Tibial artery (tissue), 4 donors: ENCODE results near the gene KCP.

Experiments used
- DNase-seq, 2 donors: peaks; one replicate each; pipeline ENCODE4 v3.0.0-alpha.2; 2019
- H3K27ac ChIP-seq, 2 donors: fragments of 200-600 bp; sonication (generic) in 1 of 2; 1 replicate in 1 of 2; 2 replicates in 1 of 2; pipeline ENCODE4 v1.5.1; 2018 to 2019; ENCODE audit warnings: mild to moderate bottlenecking in 1 of 2
- H3K27me3 ChIP-seq, 2 donors: fragments of 200-600 bp; sonication (generic) in 1 of 2; one replicate each; pipeline versions ENCODE4 v1.5.1 to v1.6.0; 2016 to 2019
- H3K36me3 ChIP-seq, 3 donors: fragments of 200-600 bp; sonication (generic) in 2 of 3; one replicate each; pipeline ENCODE4 v1.5.1; 2016 to 2019; ENCODE audit warnings: mild to moderate bottlenecking in 2 of 3
- H3K4me1 ChIP-seq, 4 donors: fragments of 200-600 bp; sonication (generic) in 2 of 4; 1 replicate in 3 of 4; 2 replicates in 1 of 4; pipeline ENCODE4 v1.5.1; 2016 to 2019
- H3K4me3 ChIP-seq, 2 donors: fragments of 200-600 bp; sonication (generic) in 1 of 2; 1 replicate in 1 of 2; 2 replicates in 1 of 2; pipeline ENCODE4 v1.5.1; 2018 to 2019; ENCODE audit warnings: mild to moderate bottlenecking in 2 of 2
- H3K9me3 ChIP-seq, 3 donors: fragments of 200-600 bp; sonication (generic) in 1 of 3; one replicate each; pipeline ENCODE4 v1.5.1; 2016 to 2019
- intact Hi-C: fragments of 100-400 bp; cut with DNase I; formaldehyde crosslinking; loops from one replicate; pipeline ENCODE4 v1.15.0; 2023; ENCODE audit warnings: low total_unique reads
- TF ChIP-seq, protein P1 (sequence below), 2 experiments: fragments of 200-600 bp in 1 of 2; fragments of 450-650 bp in 1 of 2; IDR thresholded peaks; one replicate each; pipeline ENCODE4 v1.5.1; 2017 to 2019; ENCODE audit warnings: antibody characterized with exemption in 2 of 2, mild to moderate bottlenecking in 1 of 2, moderate library complexity in 1 of 2

Gene KCP

DNA sequence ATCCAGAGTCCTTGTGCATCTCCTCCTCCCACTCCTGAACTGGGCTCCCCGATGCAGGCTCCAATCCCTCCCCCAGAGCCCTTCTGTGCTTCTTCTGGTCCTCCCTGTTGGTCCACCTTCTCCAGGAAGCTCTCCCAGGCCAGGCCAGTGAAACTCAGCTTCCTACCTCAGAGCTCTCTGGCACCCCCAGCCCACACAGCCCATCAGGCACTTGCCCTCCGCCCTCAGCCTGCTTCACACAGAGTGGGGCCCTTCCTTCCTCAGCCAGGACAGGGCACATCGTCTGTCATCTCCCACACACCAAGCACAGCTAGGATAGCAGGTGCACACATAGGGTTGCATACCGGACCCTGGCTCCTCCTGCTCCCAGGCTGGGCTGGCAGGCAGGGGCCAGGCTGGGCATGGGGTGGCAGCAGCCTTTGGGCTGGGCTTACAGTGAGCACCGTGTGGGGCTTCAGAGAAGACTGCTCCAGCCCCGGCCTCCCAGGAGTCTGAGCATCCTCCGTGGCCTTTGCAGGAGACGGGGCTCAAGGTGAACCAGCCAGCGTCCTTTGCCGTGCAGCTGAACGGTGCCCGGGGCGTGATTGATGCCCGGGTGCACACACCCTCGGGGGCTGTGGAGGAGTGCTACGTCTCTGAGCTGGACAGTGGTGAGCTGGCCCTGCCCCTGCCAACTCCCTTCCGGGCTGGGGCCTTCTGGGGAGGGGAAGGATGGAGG is 54.3 kb downstream of the KCP start:
- no peak for DNase-seq
- Histone ChIP-seq H3K27ac (peak overlapping the region in 1 of 2 donors; percentile 38), H3K4me3 (no peak overlapping the region), H3K9me3 (no peaks in the 10 kb centered on the region), H3K27me3 (no peaks in the 10 kb centered on the region), H3K36me3 (peaks cover 40 to 58% (median 58%) of the 10 kb centered on the region in 3 donors), H3K4me1 (peaks cover 13 to 29% (median 24%) of the 10 kb centered on the region in 4 donors)
- intact Hi-C loops = no loop called here
- TF ChIP-seq, protein P1, sequence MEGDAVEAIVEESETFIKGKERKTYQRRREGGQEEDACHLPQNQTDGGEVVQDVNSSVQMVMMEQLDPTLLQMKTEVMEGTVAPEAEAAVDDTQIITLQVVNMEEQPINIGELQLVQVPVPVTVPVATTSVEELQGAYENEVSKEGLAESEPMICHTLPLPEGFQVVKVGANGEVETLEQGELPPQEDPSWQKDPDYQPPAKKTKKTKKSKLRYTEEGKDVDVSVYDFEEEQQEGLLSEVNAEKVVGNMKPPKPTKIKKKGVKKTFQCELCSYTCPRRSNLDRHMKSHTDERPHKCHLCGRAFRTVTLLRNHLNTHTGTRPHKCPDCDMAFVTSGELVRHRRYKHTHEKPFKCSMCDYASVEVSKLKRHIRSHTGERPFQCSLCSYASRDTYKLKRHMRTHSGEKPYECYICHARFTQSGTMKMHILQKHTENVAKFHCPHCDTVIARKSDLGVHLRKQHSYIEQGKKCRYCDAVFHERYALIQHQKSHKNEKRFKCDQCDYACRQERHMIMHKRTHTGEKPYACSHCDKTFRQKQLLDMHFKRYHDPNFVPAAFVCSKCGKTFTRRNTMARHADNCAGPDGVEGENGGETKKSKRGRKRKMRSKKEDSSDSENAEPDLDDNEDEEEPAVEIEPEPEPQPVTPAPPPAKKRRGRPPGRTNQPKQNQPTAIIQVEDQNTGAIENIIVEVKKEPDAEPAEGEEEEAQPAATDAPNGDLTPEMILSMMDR (IDR thresholded peaks at IDR 0.05) = no peak

DNA sequence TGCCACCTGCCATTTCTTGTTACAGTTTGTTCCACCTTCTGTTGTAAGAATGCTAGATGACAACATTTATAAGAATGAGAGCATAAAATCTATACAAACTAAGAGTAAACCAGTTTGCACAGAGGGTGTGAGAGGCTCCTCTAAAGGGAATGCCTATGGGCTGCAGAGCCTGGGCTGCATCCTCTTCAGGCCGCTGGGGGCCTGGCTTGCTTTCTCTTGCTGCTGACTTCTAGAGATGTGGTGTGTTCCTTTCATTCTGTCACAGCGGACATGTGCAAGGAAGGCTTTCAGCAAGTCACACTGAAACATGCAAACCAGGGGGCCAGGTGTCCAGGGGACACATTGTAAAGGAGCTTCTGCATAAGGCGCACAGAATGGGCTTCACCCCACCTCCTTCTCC is 55.0 kb downstream of the KCP start:
- Histone ChIP-seq H3K27me3 (no peaks in the 10 kb centered on the region), H3K36me3 (peaks cover 46 to 64% (median 64%) of the 10 kb centered on the region in 3 donors), H3K4me3 (no peak overlapping the region), H3K27ac (no peak overlapping the region), H3K9me3 (no peaks in the 10 kb centered on the region), H3K4me1 (peaks cover 13 to 27% (median 24%) of the 10 kb centered on the region in 4 donors)
- TF ChIP-seq, protein P1 (IDR thresholded peaks at IDR 0.05) = no peak
- intact Hi-C loops = no loop called here
- no peak for DNase-seq

DNA sequence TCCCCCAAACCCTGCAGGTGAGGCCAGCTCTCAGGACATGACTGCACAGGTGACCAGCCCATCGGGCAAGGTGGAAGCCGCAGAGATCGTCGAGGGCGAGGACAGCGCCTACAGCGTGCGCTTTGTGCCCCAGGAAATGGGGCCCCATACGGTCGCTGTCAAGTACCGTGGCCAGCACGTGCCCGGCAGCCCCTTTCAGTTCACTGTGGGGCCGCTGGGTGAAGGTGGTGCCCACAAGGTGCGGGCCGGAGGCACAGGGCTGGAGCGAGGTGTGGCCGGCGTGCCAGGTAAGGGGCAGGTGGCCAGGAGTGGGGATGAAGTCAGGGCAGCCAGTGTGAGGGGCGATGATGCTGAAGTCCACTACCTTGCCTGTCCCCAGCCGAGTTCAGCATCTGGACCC is 56.1 kb downstream of the KCP start:
- TF ChIP-seq, protein P1 (IDR thresholded peaks at IDR 0.05) = no peak
- peaks cover 57 to 76% (median 75%) of the 10 kb centered on the region in 3 donors for H3K36me3 ChIP-seq
- no peak overlapping the region for H3K27ac ChIP-seq
- intact Hi-C loops = no loop called here
- H3K27me3 ChIP-seq = no peaks in the 10 kb centered on the region
- H3K9me3 ChIP-seq = no peaks in the 10 kb centered on the region
- no peak overlapping the region for H3K4me3 ChIP-seq
- no peak for DNase-seq
- H3K4me1 ChIP-seq = peaks cover 8 to 16% (median 13%) of the 10 kb centered on the region in 4 donors

DNA sequence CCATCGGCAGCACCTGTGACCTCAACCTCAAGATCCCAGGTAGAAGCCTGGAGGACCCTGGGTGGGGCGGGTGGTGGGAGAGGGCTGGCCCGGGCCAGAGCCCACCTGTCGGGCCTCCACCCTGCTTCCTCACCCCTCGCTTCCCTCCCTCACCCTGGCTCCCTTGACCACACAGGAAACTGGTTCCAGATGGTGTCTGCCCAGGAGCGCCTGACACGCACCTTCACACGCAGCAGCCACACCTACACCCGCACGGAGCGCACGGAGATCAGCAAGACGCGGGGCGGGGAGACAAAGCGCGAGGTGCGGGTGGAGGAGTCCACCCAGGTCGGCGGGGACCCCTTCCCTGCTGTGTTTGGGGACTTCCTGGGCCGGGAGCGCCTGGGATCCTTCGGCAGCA is 56.7 kb downstream of the KCP start:
- intact Hi-C loops = no loop called here
- Histone ChIP-seq H3K9me3 (no peaks in the 10 kb centered on the region), H3K4me3 (no peak overlapping the region), H3K27me3 (no peaks in the 10 kb centered on the region), H3K4me1 (peaks cover 2 to 10% (median 7%) of the 10 kb centered on the region in 4 donors), H3K27ac (no peak overlapping the region), H3K36me3 (peaks cover 63 to 82% (median 81%) of the 10 kb centered on the region in 3 donors)
- TF ChIP-seq, protein P1 (IDR thresholded peaks at IDR 0.05) = no peak
- no peak for DNase-seq

DNA sequence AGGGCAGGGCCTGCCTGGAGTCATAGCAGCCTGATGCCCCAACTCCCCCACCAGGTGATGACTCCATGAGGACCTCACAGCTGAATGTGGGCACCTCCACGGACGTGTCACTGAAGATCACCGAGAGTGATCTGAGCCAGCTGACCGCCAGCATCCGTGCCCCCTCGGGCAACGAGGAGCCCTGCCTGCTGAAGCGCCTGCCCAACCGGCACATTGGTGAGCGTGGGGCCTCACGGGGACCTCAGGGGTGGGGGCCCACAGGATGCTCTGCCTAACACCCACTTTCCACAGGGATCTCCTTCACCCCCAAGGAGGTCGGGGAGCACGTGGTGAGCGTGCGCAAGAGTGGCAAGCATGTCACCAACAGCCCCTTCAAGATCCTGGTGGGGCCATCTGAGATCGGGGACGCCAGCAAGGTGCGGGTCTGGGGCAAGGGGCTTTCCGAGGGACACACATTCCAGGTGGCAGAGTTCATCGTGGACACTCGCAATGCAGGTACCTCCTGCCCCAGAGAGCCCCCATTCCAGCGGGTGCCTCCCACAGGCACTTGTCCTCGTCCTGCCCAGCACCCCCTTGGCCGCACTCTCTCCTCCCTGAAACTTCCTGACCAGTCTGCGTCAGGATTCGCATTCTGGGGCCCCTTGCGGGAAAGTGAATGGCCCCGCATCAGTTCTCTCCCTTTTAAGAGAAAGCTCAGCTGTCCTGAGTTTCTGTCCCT is 57.8 kb downstream of the KCP start:
- no peak for DNase-seq
- Histone ChIP-seq H3K36me3 (peaks cover 68 to 93% (median 92%) of the 10 kb centered on the region in 3 donors), H3K27me3 (no peaks in the 10 kb centered on the region), H3K4me1 (peaks cover 0 to 1% (median under 1%) of the 10 kb centered on the region in 4 donors), H3K9me3 (no peaks in the 10 kb centered on the region), H3K27ac (no peak overlapping the region), H3K4me3 (no peak overlapping the region)
- TF ChIP-seq, protein P1 (IDR thresholded peaks at IDR 0.05) = no peak
- intact Hi-C loops = no loop called here
